OCI-LY7 (cell line): ENCODE data around the gene EML6. TPM values are rescaled to one million over a fixed set of nuclear protein-coding genes. Genes with fewer than 3 reads are reported as not detected.
A peak's percentile ranks its signal among the peaks of the same experiment; 100 is the strongest.

ENCODE experiments used
- BruUV-seq: library from RNA; stranded (reverse); fragments of 400-500 nt; replicated peaks from 2 replicates; lab custom pipeline; 2021; lab: Mats Ljungman, UMichigan
- CTCF ChIA-PET: fragments of 300-600 bp; sonication (Branson Sonifier 250); formaldehyde crosslinking; loops from one replicate; lab custom pipeline; 2022; ENCODE audit warnings: antibody characterized with exemption; ENCODE audit not compliant: unreplicated experiment; lab: Charles Lee
- POLR2A ChIA-PET: fragments of 300-600 bp; sonication (Branson Sonifier 250); formaldehyde crosslinking; loops from one replicate; lab custom pipeline; 2022; ENCODE audit warnings: antibody characterized with exemption; lab: Charles Lee
- DNase-seq: peaks from one replicate; pipeline ENCODE4 v3.0.0-alpha.2; 2015; ENCODE audit warnings: low spot score
- H2AFZ ChIP-seq: fragments of 200-600 bp; sonication (generic), shearing (Covaris generic); 2 replicates; pipeline ENCODE4 v1.6.1; 2014; ENCODE audit warnings: mild to moderate bottlenecking, antibody characterized with exemption, low read length, moderate library complexity
- H3K27ac ChIP-seq: fragments of 200-600 bp; sonication (generic); 2 replicates; pipeline ENCODE4 v1.5.1; 2014; ENCODE audit warnings: mixed run types, low read depth, mild to moderate bottlenecking, moderate library complexity, low read length, inconsistent platforms; ENCODE audit not compliant: poor library complexity, severe bottlenecking
- H3K36me3 ChIP-seq: fragments of 200-600 bp; sonication (generic); 2 replicates; pipeline ENCODE4 v1.6.1; 2014; ENCODE audit warnings: mild to moderate bottlenecking, antibody characterized with exemption, low read length, moderate library complexity, mixed read lengths; ENCODE audit not compliant: insufficient read depth
- H3K4me1 ChIP-seq: fragments of 200-600 bp; sonication (generic); 2 replicates; pipeline ENCODE4 v1.5.1; 2014; ENCODE audit warnings: mild to moderate bottlenecking, low read length; ENCODE audit not compliant: insufficient read depth, poor library complexity, severe bottlenecking
- H3K4me2 ChIP-seq: fragments of 200-600 bp; sonication (generic); 2 replicates; pipeline ENCODE4 v1.6.1; 2014; ENCODE audit warnings: mild to moderate bottlenecking, low read length
- H3K4me3 ChIP-seq: fragments of 200-600 bp; sonication (generic); 2 replicates; pipeline ENCODE4 v1.5.1; 2014; ENCODE audit warnings: mild to moderate bottlenecking, low read depth, low read length; ENCODE audit not compliant: poor library complexity, severe bottlenecking
- H3K79me2 ChIP-seq: fragments of 200-600 bp; sonication (generic); 2 replicates; pipeline ENCODE4 v1.6.1; 2016; ENCODE audit warnings: low read depth, mild to moderate bottlenecking, low read length, moderate library complexity, mixed read lengths; ENCODE audit not compliant: insufficient read depth
- H3K9me2 ChIP-seq: fragments of 200-600 bp; sonication (generic); 2 replicates; pipeline ENCODE4 v1.6.1; 2016; ENCODE audit warnings: mild to moderate bottlenecking, low read length, mixed read lengths; ENCODE audit not compliant: insufficient read depth
- H3K9me3 ChIP-seq: fragments of 200-600 bp; sonication (generic); 2 replicates; pipeline ENCODE4 v1.6.1; 2014; ENCODE audit warnings: mild to moderate bottlenecking, mixed run types, low read length, mixed read lengths
- H4K20me1 ChIP-seq: fragments of 200-600 bp; sonication (generic); 2 replicates; pipeline ENCODE4 v1.6.1; 2014; ENCODE audit warnings: mild to moderate bottlenecking, antibody characterized with exemption, low read length, moderate library complexity, mixed read lengths; ENCODE audit not compliant: insufficient read depth
- CTCF ChIP-seq: fragments of 200-600 bp; sonication (generic); conservative IDR thresholded peaks from 2 replicates; pipeline ENCODE4 v1.5.1; 2014; ENCODE audit warnings: mild to moderate bottlenecking, antibody characterized with exemption, low read length, moderate library complexity, mixed read lengths
- EZH2phosphoT487 ChIP-seq: fragments of 200-600 bp; sonication (generic); IDR thresholded peaks from 2 replicates; pipeline ENCODE4 v1.6.1; 2018; ENCODE audit warnings: low read depth, borderline replicate concordance, mild to moderate bottlenecking, mixed run types, antibody characterized with exemption, low read length, moderate library complexity, mixed read lengths
- intact Hi-C: fragments of 100-400 bp; cut with micrococcal nuclease; formaldehyde crosslinking; loops from one replicate; pipeline ENCODE4 v1.10.0; 2022; ENCODE audit not compliant: unreplicated experiment
- total RNA-seq, 2 experiments: library from RNA; depleted of rRNA in 1 of 2; stranded (reverse); fragments of >200 nt in 1 of 2; shearing (Covaris generic) in 1 of 2; gene quantifications; 2 replicates each; pipeline ENCODE4 v1.2.3, GENCODE V29; 2014 to 2022

The EML6 gene
- total RNA-seq, 2 experiments from 2014 or later, result 310 to 367 TPM

- H3K9me3 ChIP-seq, result peaks cover 9% of the 10 kb centered on the region; the same call in 1 of the 2 replicates
- no peak overlapping the region for H3K4me3 ChIP-seq
- H3K9me2 ChIP-seq, result no peaks in the 10 kb centered on the region
- no peak overlapping the region for H3K27ac ChIP-seq
- BruUV-seq, result no TSS peak
- no peak overlapping the region for H2AFZ ChIP-seq
- peaks cover 23% of the 10 kb centered on the region for H4K20me1 ChIP-seq
- H3K79me2 ChIP-seq, result peaks cover 83% of the 10 kb centered on the region
- H3K36me3 ChIP-seq, result peaks cover 68% of the 10 kb centered on the region
- intact Hi-C loops, result no loop called here
- TF ChIP-seq EZH2phosphoT487, result no peak
- TF ChIP-seq CTCF, result peak; percentile 52
- peak overlapping the region; percentile 21; the same call in 1 of the 2 replicates for H3K4me2 ChIP-seq
- peaks cover 41% of the 10 kb centered on the region for H3K4me1 ChIP-seq
- no peak for DNase-seq
- ChIA-PET POLR2A (interaction anchor here (0.9 kb wide), 1 partner anchor 33 kb away, joined by 6 read pairs; no protein-coding TSS in a partner anchor), CTCF (no interaction called here)
These were observed 5.2 kb downstream of the EML6 start for GRCh38 chr2:54728669-54729120.

- peaks cover 62% of the 10 kb centered on the region for H3K36me3 ChIP-seq
- no TSS peak for BruUV-seq
- peak overlapping the region; percentile 8; the same call in 1 of the 2 replicates for H3K4me2 ChIP-seq
- H3K27ac ChIP-seq, result peak overlapping the region; percentile 14
- intact Hi-C loops, result no loop called here
- DNase-seq, result no peak
- peaks cover 9% of the 10 kb centered on the region; the same call in 1 of the 2 replicates for H3K9me3 ChIP-seq
- H2AFZ ChIP-seq, result no peak overlapping the region
- TF ChIP-seq EZH2phosphoT487 (no peak), CTCF (no peak)
- H3K4me3 ChIP-seq, result no peak overlapping the region
- no peaks in the 10 kb centered on the region for H4K20me1 ChIP-seq
- peaks cover 59% of the 10 kb centered on the region; the same call in 1 of the 2 replicates for H3K79me2 ChIP-seq
- ChIA-PET POLR2A (interaction anchor here (0.8 to 1.4 kb wide), 3 partner anchors 9 to 53 kb away, joined by 3 to 9 read pairs (median 4); no protein-coding TSS in a partner anchor), CTCF (no interaction called here)
- H3K9me2 ChIP-seq, result no peaks in the 10 kb centered on the region
- H3K4me1 ChIP-seq, result peaks cover 45% of the 10 kb centered on the region
These were observed 12.2 kb downstream of the EML6 start for GRCh38 chr2:54735636-54736035.

- no peak overlapping the region for H3K4me3 ChIP-seq
- H3K9me2 ChIP-seq, result no peaks in the 10 kb centered on the region
- no peak overlapping the region for H3K4me2 ChIP-seq
- no peaks in the 10 kb centered on the region for H3K9me3 ChIP-seq
- no peak for DNase-seq
- peaks cover 42% of the 10 kb centered on the region for H3K36me3 ChIP-seq
- H3K4me1 ChIP-seq, result peaks cover 48% of the 10 kb centered on the region
- intact Hi-C loops, result no loop called here
- CTCF ChIA-PET, result no interaction called here
- BruUV-seq, result no TSS peak
- no peaks in the 10 kb centered on the region for H4K20me1 ChIP-seq
- no peak overlapping the region for H3K27ac ChIP-seq
- no peak overlapping the region for H2AFZ ChIP-seq
- POLR2A ChIA-PET, result interaction anchor here (0.6 to 1.1 kb wide), 5 partner anchors 11 to 525 kb away, joined by 3 read pairs; no protein-coding TSS in a partner anchor
- H3K79me2 ChIP-seq, result peaks cover 57% of the 10 kb centered on the region; the same call in 1 of the 2 replicates
- TF ChIP-seq CTCF (no peak), EZH2phosphoT487 (no peak)
These were observed 14.8 kb downstream of the EML6 start for GRCh38 chr2:54738281-54738680.
